RPMI7951 (cell line): ENCODE data around the gene FZD7. TPM values are rescaled to one million over a fixed set of nuclear protein-coding genes. Genes with fewer than 3 reads are reported as not detected.

Experiments used
- DNase-seq: peaks from one replicate; pipeline ENCODE4 v3.0.0-alpha.2; 2012; ENCODE audit warnings: low read depth
- total RNA-seq: library from RNA; depleted of rRNA; stranded (reverse); fragments of >200 nt; shearing (Covaris generic); gene quantifications from 2 replicates; pipeline ENCODE4 v1.2.3, GENCODE V29; 2014; rRNA removed

FZD7 gene
- total RNA-seq, 1 experiment from 2014 or later = 29.4 TPM

DNA sequence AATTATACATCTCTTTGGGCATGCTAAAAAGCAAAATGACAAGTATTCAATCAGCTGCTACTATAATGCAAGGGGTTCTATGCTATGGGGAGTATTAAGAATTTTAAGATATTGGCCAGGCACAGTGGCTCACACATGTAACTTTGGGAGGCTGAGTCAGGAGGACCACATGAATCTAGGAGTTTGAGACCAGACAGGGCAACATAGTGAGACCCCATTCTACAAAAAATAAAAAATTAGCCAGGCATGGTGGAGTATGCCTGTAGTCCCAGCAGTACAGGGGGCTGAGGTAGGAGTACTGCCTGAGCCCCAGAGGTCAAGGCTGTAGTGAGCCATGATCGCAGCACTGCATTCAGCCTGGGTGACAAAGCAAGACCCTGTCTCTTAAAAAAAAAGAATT, 33.9 kb downstream of the FZD7 start:
- no peak for DNase-seq

DNA sequence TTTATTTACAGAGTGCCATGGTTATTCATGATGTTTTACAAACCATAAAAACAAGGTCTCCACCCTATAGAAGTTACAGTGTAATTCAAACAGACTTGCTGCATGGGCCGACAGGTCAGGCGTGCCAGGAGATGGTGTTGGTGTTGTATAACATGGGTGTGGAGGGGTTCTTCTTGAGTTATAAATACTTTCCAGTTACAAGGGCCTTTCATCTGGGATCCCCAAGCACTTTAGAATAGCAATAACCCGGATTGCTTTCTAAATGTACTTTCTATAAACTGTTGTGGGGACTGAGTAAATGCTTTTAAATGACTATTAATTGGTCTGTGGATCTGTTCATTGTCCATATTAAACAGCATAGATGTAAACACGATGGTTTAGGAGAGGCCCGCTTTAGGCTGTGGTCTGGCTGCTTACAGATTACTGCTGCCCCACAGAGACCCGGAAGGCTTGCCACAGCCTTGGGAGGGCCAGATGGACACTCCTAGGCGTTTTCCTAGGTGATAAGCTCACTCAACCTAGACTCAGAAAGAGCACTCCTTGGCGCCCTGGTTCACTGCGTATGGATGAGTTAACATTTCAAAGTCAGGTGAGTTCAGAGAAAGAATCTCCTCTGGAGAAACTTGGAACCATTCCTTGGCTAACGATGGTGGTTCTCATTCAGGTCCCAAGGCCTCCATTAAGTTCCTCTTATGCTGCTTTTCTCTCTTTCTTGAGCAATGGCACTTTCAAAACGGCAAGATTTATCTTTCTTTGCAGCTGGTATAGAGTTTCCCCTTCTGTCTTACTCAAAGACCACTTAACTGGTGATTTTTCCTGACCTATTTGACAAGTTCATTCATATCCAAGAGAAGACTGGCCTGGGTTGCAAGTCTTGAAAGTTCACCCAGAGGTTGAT, 35.8 kb downstream of the FZD7 start:
- DNase-seq = no peak

GRCh38 chr2:202071107-202071506, 37.5 kb downstream of the FZD7 start:
- no peak for DNase-seq

GRCh38 chr2:202072226-202072625, 38.6 kb downstream of the FZD7 start:
- DNase-seq = peak; percentile 23

DNA sequence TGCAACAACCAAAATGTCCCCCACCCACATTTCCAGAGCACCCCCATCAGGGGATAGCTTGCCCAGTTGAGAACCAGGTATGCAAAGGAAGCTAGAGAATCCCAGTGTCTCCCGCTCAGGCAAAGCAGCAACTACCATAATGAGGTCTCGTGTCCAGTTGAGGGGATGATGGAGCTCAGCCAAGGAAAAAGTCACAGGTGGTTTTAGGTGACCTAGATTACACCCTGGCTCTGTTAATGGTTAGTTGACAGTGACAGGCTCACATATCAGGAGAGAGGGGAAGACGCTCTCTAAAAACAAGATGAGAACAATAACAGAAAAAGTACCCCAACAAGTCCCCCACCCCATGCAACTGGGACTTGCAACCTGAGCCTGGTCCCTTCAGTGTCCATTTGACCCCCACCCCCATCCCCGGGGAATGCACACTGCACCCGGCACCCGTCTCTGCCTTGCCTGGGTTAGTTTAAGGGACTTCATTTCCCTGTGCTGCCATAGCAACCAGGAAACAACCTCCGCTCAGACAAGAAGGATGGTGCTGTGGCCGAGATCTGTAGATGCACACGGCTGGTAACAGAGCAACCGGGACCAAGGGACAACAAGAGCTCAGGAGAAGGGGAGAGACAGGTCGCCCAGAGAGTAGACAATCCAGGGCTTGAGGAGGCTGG, 39.2 kb downstream of the FZD7 start, which contains the start of gene KIAA2012:
Gene KIAA2012, plus strand, starts transcription at position 519 of the 665 bp plus-strand sequence. CDS start 373 bp downstream, outside the sequence.
- DNase-seq = peak; percentile 18

- no peak for DNase-seq
Measured at GRCh38 chr2:202074324-202074723, 40.7 kb downstream of the FZD7 start.

- no peak for DNase-seq
Measured at GRCh38 chr2:202079310-202079709, 45.7 kb downstream of the FZD7 start.

GRCh38 chr2:202084265-202084664, 50.6 kb downstream of the FZD7 start:
- DNase-seq = no peak

Other genes with a start within 250 kb of the FZD7 start
- gene CDK15, start 227.3 kb upstream of the FZD7 start, total RNA-seq = 59.0 and 67.0 TPM in 2 replicates
- gene KIAA2012, start 39.4 kb downstream of the FZD7 start, total RNA-seq = under 0.01 TPM in 1 of 2 replicates, not detected in the other
- 210 and 276 TPM in 2 replicates for gene SUMO1, start 204.7 kb downstream of the FZD7 start, total RNA-seq
- 71.9 and 76.7 TPM in 2 replicates for gene NOP58, start 231.9 kb downstream of the FZD7 start, total RNA-seq